DND-41 (cell line): Measurements from ENCODE around the gene RUNX2.

Experiments used
- ATAC-seq: fragments of 200-7000 bp; cut with Tn5 transposase; 3 replicates; pipeline ENCODE4 v1.9.1; 2021; ENCODE audit warnings: low read depth; ENCODE audit not compliant: insufficient read depth
- DNase-seq: peaks from one replicate; pipeline ENCODE4 v3.0.0-alpha.2; 2020
- H2AFZ ChIP-seq: 2 replicates; pipeline ENCODE4 v1.6.0; 2012; ENCODE audit warnings: low read depth, low read length
- H3K27ac ChIP-seq: 2 replicates; pipeline ENCODE4 v1.5.1; 2012; ENCODE audit warnings: low read length, inconsistent platforms
- H3K27me3 ChIP-seq: fragments of 200-600 bp; sonication (generic); 2 replicates; pipeline ENCODE4 v1.6.0; 2012; ENCODE audit warnings: low read length, mild to moderate bottlenecking, inconsistent platforms; ENCODE audit not compliant: insufficient read depth, poor library complexity
- H3K36me3 ChIP-seq: 2 replicates; pipeline ENCODE4 v1.5.1; 2012; ENCODE audit warnings: low read length, inconsistent platforms; ENCODE audit not compliant: insufficient read depth
- H3K4me1 ChIP-seq: 2 replicates; pipeline ENCODE4 v1.5.1; 2012; ENCODE audit warnings: mild to moderate bottlenecking, low read length; ENCODE audit not compliant: insufficient read depth
- H3K4me2 ChIP-seq: 2 replicates; pipeline ENCODE4 v1.6.0; 2012; ENCODE audit warnings: mild to moderate bottlenecking, moderate library complexity, low read length, inconsistent platforms; ENCODE audit not compliant: insufficient read depth
- H3K4me3 ChIP-seq, 2 experiments: fragments of 200-600 bp in 1 of 2; shearing (Covaris generic) in 1 of 2; 2 replicates each; pipeline ENCODE4 v1.5.1; 2012 to 2016; ENCODE audit warnings: inconsistent platforms in 2 of 2, low read length in 2 of 2, mild to moderate bottlenecking in 2 of 2, low read depth in 1 of 2, moderate library complexity in 1 of 2
- H3K79me2 ChIP-seq: 2 replicates; pipeline ENCODE4 v1.6.0; 2012; ENCODE audit warnings: low read length, inconsistent platforms; ENCODE audit not compliant: insufficient read depth
- H3K9ac ChIP-seq: 2 replicates; pipeline ENCODE4 v1.6.0; 2012; ENCODE audit warnings: low read depth, mild to moderate bottlenecking, inconsistent platforms, low read length, moderate library complexity
- H3K9me3 ChIP-seq: 2 replicates; pipeline ENCODE4 v1.5.1; 2012; ENCODE audit warnings: low read length, moderate library complexity, mild to moderate bottlenecking, inconsistent platforms; ENCODE audit not compliant: insufficient read depth, severe bottlenecking
- H4K20me1 ChIP-seq: 2 replicates; pipeline ENCODE4 v1.6.0; 2012; ENCODE audit warnings: low read length; ENCODE audit not compliant: insufficient read depth
- EZH2 ChIP-seq: IDR thresholded peaks from 3 replicates; pipeline ENCODE4 v1.6.1; 2012; ENCODE audit warnings: borderline replicate concordance, low read depth, mild to moderate bottlenecking, moderate library complexity, low read length, inconsistent platforms; ENCODE audit not compliant: severe bottlenecking
- TF ChIP-seq, protein P1 (sequence below): IDR thresholded peaks from 2 replicates; pipeline ENCODE4 v1.5.1; 2012; ENCODE audit warnings: borderline replicate concordance, low read length, moderate library complexity, mild to moderate bottlenecking; ENCODE audit not compliant: poor library complexity, severe bottlenecking; ENCODE audit errors: extremely low read depth

The RUNX2 gene

DNA sequence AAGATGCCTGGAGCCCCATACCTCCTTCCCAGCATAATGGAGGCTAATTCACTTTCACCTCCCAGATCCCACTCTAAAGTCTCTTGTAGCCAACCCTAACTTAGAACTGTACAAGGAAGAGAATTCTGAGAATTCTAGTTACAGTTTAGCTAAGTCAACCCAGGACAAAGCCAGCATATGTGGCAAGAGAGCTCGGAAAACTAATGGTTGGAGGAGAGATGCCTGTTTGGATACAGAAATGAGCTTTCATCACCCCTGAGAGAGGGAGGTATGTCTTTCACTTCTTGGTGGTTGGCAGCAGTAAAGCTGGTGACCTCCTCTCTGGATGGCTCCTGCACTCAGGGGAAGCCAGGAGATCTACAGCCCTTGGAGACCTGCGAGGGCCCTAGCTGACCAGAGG is 302.2 kb downstream of the RUNX2 start:
- H3K79me2 ChIP-seq: no peaks in the 10 kb centered on the region
- H2AFZ ChIP-seq: no peak overlapping the region
- DNase-seq (no peak), ATAC-seq (no peak)
- H3K9me3 ChIP-seq: no peaks in the 10 kb centered on the region
- H3K4me3 ChIP-seq: no peak overlapping the region
- no peaks in the 10 kb centered on the region for H4K20me1 ChIP-seq
- H3K9ac ChIP-seq: no peak overlapping the region
- no peaks in the 10 kb centered on the region for H3K27me3 ChIP-seq
- H3K36me3 ChIP-seq: no peaks in the 10 kb centered on the region
- H3K4me2 ChIP-seq: no peak overlapping the region
- H3K27ac ChIP-seq: no peak overlapping the region
- no peak for TF ChIP-seq EZH2
- TF ChIP-seq, protein P1, sequence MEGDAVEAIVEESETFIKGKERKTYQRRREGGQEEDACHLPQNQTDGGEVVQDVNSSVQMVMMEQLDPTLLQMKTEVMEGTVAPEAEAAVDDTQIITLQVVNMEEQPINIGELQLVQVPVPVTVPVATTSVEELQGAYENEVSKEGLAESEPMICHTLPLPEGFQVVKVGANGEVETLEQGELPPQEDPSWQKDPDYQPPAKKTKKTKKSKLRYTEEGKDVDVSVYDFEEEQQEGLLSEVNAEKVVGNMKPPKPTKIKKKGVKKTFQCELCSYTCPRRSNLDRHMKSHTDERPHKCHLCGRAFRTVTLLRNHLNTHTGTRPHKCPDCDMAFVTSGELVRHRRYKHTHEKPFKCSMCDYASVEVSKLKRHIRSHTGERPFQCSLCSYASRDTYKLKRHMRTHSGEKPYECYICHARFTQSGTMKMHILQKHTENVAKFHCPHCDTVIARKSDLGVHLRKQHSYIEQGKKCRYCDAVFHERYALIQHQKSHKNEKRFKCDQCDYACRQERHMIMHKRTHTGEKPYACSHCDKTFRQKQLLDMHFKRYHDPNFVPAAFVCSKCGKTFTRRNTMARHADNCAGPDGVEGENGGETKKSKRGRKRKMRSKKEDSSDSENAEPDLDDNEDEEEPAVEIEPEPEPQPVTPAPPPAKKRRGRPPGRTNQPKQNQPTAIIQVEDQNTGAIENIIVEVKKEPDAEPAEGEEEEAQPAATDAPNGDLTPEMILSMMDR: no peak
- peaks cover 7% of the 10 kb centered on the region; the same call in 1 of the 2 replicates for H3K4me1 ChIP-seq

DNA sequence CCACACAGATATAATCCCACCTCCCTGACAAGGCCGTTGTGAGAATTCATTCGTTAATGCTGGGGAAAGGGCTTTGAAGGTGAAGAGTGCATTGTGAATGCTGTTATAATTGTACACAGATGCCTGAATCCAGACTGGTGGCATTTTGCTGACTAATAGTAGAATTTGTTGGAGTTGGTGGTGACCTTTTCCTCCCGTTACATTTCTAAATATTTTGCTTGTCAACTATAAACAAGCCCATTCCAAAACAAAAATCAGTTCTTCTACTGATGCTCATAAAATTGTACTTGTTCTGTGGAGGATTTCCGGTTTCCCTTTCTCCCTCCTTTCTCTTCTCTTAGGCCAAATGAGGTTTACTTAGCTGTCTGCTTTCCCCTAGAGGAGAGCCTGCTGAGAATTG is 302.7 kb downstream of the RUNX2 start:
- TF ChIP-seq, protein P1: no peak
- TF ChIP-seq EZH2: no peak
- no peak overlapping the region for H3K9ac ChIP-seq
- peaks cover 7% of the 10 kb centered on the region; the same call in 1 of the 2 replicates for H3K4me1 ChIP-seq
- DNase-seq (no peak), ATAC-seq (no peak)
- no peaks in the 10 kb centered on the region for H4K20me1 ChIP-seq
- H3K4me3 ChIP-seq: no peak overlapping the region
- no peaks in the 10 kb centered on the region for H3K27me3 ChIP-seq
- no peak overlapping the region for H3K27ac ChIP-seq
- H3K4me2 ChIP-seq: no peak overlapping the region
- H2AFZ ChIP-seq: no peak overlapping the region
- no peaks in the 10 kb centered on the region for H3K36me3 ChIP-seq
- H3K9me3 ChIP-seq: no peaks in the 10 kb centered on the region
- H3K79me2 ChIP-seq: no peaks in the 10 kb centered on the region

DNA sequence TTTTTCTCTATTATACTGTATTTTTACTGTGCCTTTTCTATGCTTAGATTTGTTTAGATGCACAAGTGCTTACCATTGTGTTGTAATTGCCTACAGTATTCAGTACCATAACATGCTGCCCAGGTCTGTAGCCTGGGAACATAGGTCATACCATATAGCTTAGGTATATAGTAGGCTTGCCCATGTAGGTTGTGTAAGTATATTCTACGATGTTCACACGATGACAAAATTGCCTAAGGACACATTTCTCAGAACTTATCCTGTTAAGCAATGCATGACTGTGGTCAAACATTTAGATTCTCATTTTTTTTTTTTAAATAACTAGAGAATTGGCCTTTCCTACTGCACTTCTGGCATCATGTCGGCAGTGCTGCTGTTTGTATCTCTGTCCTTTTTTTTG is 303.3 kb downstream of the RUNX2 start:
- Histone ChIP-seq H4K20me1 (no peaks in the 10 kb centered on the region), H2AFZ (no peak overlapping the region), H3K9ac (no peak overlapping the region), H3K79me2 (no peaks in the 10 kb centered on the region), H3K36me3 (no peaks in the 10 kb centered on the region), H3K9me3 (no peaks in the 10 kb centered on the region), H3K4me2 (no peak overlapping the region), H3K4me1 (peaks cover 7% of the 10 kb centered on the region; the same call in 1 of the 2 replicates), H3K27me3 (no peaks in the 10 kb centered on the region), H3K27ac (no peak overlapping the region), H3K4me3 (no peak overlapping the region)
- no peak for TF ChIP-seq EZH2
- TF ChIP-seq, protein P1: no peak
- no peak for ATAC-seq
- DNase-seq: no peak
